Activated naive CD4-positive, alpha-beta T cell treated with anti-CD3 and anti-CD28 coated beads, Interleukin-2, amount 50 U/mL, for 72 hours (primary cell): Measurements from ENCODE around the gene ASTL. TPM values are rescaled to one million over a fixed set of nuclear protein-coding genes. Genes with fewer than 3 reads are reported as not detected.

ENCODE experiments used
- ATAC-seq, 2 donors: fragments of 150-1000 bp; cut with Tn5 transposase; 2 replicates each; pipeline ENCODE4 v1.10.0; 2021; ENCODE audit warnings: mild to moderate bottlenecking in 2 of 2, moderate library complexity in 2 of 2
- DNase-seq, 2 donors: peaks; one replicate each; pipeline ENCODE4 v3.0.0; 2021 to 2022; ENCODE audit warnings: low spot score in 2 of 2
- H3K27ac Mint-ChIP-seq, 2 donors: one replicate each; pipeline ENCODE4 v1.8.0; 2022; ENCODE audit warnings: mild to moderate bottlenecking in 2 of 2, mixed read lengths in 2 of 2
- H3K36me3 Mint-ChIP-seq, 2 donors: one replicate each; pipeline ENCODE4 v1.8.0; 2022; ENCODE audit warnings: mixed read lengths in 2 of 2
- H3K9me3 Mint-ChIP-seq, 2 donors: one replicate each; pipeline ENCODE4 v1.8.0; 2022; ENCODE audit warnings: mixed read lengths in 2 of 2
- total RNA-seq, 2 donors: library from RNA; stranded (reverse); gene quantifications; one replicate each; pipeline ENCODE4 v1.2.3, GENCODE V29; 2022

Gene ASTL
- total RNA-seq, 2 donors from 2014 or later: 0.82 to 3.4 TPM

DNA sequence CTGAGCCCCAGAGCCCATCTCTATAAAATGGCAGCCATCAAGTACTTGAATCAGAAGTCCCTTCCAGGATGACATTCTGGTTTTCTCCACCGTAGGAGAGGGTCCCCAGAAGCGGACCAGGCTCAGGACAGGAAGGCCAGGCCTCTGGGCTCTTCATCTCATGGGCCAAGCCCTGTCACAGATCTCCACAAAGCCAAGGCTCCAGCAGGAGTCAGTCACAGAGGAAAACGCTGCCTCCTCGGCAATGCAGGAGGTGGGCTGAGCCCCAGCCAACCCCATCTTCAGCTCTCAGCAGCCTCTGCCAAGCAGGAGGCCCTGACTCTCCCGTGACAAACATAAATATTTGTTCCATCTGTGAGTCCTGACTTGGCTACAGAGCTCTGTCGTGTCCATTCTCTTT is 64.1 kb downstream of the ASTL start:
- ATAC-seq: no peak
- no peak for DNase-seq
- no peaks in the 10 kb centered on the region for H3K36me3 Mint-ChIP-seq
- peaks cover 14 to 16% of the 10 kb centered on the region in 2 donors for H3K9me3 Mint-ChIP-seq
- H3K27ac Mint-ChIP-seq: no peak overlapping the region

DNA sequence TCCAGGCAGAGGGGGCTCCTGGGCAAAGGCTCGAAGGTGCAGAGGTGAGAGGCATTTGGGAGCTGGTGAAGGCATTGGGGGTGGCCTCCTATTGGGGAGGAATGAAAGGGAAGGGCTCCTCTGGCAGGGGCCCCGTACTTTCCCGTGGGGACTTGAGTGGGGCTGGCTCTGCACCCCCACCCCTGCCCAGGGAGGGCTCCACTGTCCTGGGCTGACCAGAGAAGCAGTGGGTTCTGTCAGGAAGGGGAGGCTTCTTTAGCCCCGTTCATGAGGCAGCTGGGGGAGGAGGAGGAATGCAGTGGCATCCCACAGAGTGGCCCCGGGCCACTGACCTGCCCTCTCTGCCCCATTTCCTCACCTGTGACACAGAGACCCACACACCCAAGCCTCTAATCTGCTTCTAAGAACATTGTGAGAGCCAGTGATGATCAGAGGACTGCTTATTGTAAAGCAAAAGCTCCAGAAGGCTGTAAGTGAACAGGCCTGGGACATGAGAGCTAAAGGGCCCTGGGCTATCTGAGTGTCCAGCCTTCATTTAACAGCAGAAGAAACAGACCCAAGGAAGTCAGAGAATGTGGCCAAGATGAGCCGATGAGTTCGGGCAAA is 65.0 kb downstream of the ASTL start:
- Mint-ChIP-seq H3K36me3 (no peaks in the 10 kb centered on the region), H3K9me3 (peaks cover 14 to 16% of the 10 kb centered on the region in 2 donors), H3K27ac (no peak overlapping the region)
- DNase-seq: no peak
- ATAC-seq: no peak

Other genes with a start within 250 kb of the ASTL start
- gene ANKRD36C, start 146.7 kb downstream of the ASTL start, total RNA-seq: 10 to 100 TPM; 45.6 to 71.9 TPM
- gene GPAT2, start 103.6 kb downstream of the ASTL start, total RNA-seq: 10 to 100 TPM in 1 of 2 donors, 1 to 10 TPM in 1; 4.7 to 19.8 TPM
- under 1 TPM; 0.47 to 0.61 TPM for gene ADRA2B, start 21.9 kb downstream of the ASTL start, total RNA-seq
- gene DUSP2, start 6.9 kb upstream of the ASTL start, total RNA-seq: 100 to 1,000 TPM; 202 to 218 TPM
- 100 to 1,000 TPM in 1 of 2 donors, 10 to 100 TPM in 1; 82.9 to 159 TPM for gene STARD7, start 70.3 kb upstream of the ASTL start, total RNA-seq
- gene TMEM127, start 127.5 kb upstream of the ASTL start, total RNA-seq: 10 to 100 TPM; 16.5 to 17.6 TPM
- 10 to 100 TPM; 71.5 to 82.9 TPM for gene CIAO1, start 127.7 kb upstream of the ASTL start, total RNA-seq
- 100 to 1,000 TPM; 187 to 193 TPM for gene SNRNP200, start 167.0 kb upstream of the ASTL start, total RNA-seq
- gene ITPRIPL1, start 186.8 kb upstream of the ASTL start, total RNA-seq: 10 to 100 TPM; 15.5 to 28.2 TPM
- 10 to 100 TPM; 79.1 to 88.6 TPM for gene NCAPH, start 197.3 kb upstream of the ASTL start, total RNA-seq